GM12873 (cell line): Measurements from ENCODE around the gene MSRB2.

Source experiments
- CTCF ChIP-seq: IDR thresholded peaks from 2 replicates; pipeline ENCODE4 v1.5.1; 2012; ENCODE audit warnings: low read depth, mild to moderate bottlenecking, moderate library complexity, low read length, control low read depth; ENCODE audit not compliant: insufficient read depth; ENCODE audit errors: missing control alignments

MSRB2 gene

GRCh38 chr10:23095966-23096801 lies 805 bp downstream of the MSRB2 start:
- TF ChIP-seq CTCF, result no peak

- TF ChIP-seq CTCF, result no peak
Observed at GRCh38 chr10:23096802-23097549, 1.6 kb downstream of the MSRB2 start.

GRCh38 chr10:23099079-23099478 lies 3.7 kb downstream of the MSRB2 start:
- TF ChIP-seq CTCF, result no peak

- TF ChIP-seq CTCF, result no peak
Observed at GRCh38 chr10:23099816-23100215, 4.4 kb downstream of the MSRB2 start.

GRCh38 chr10:23100331-23101030 lies 5.1 kb downstream of the MSRB2 start:
- no peak for TF ChIP-seq CTCF

GRCh38 chr10:23106331-23107072 lies 11.1 kb downstream of the MSRB2 start:
- TF ChIP-seq CTCF, result no peak
